HFFc6 (cell line): ENCODE data around the gene TNIP1. TPM values are rescaled to one million over a fixed set of nuclear protein-coding genes. Genes with fewer than 3 reads are reported as not detected.

Source experiments
- DNase-seq: peaks from one replicate; pipeline ENCODE4 v3.0.0-alpha.2; 2018
- H3K27ac Mint-ChIP-seq: 2 replicates; pipeline ENCODE4 v1.8.0; 2020; ENCODE audit warnings: mild to moderate bottlenecking, mixed read lengths
- H3K27me3 Mint-ChIP-seq: 2 replicates; pipeline ENCODE4 v1.8.0; 2021; ENCODE audit warnings: mild to moderate bottlenecking, moderate library complexity, mixed read lengths; ENCODE audit not compliant: insufficient read depth
- H3K36me3 Mint-ChIP-seq: 2 replicates; pipeline ENCODE4 v1.8.0; 2021; ENCODE audit warnings: low read depth, mixed read lengths
- H3K4me1 Mint-ChIP-seq: 2 replicates; pipeline ENCODE4 v1.8.0; 2020; ENCODE audit warnings: low read depth, mixed read lengths
- H3K4me3 Mint-ChIP-seq: 2 replicates; pipeline ENCODE4 v1.8.0; 2020; ENCODE audit warnings: mild to moderate bottlenecking, moderate library complexity, mixed read lengths
- H3K9me3 Mint-ChIP-seq: 2 replicates; pipeline ENCODE4 v1.8.0; 2020; ENCODE audit warnings: mild to moderate bottlenecking, mixed read lengths
- long read RNA-seq: library from polyadenylated mRNA; unstranded; transcript quantifications from one replicate; pipeline ENCODE4 v2.0.0, GENCODE V29; 2019
- total RNA-seq, 6 experiments: library from RNA; stranded (reverse); fragmentation: NEBNext Ultra II Directional; extraction: Animal tissue kit (Norgen Biotek cat#: 25700); gene quantifications; 2 replicates in 1 of 6; 3 replicates in 5 of 6; pipeline ENCODE4 v1.2.3, GENCODE V29; 2021
- TF ChIP-seq, protein P1 (sequence below): fragments of 200-600 bp; sonication (generic); IDR thresholded peaks from 2 replicates; pipeline ENCODE4 v1.5.0; 2021; ENCODE audit warnings: antibody characterized with exemption, mild to moderate bottlenecking

TNIP1 gene, protein sequence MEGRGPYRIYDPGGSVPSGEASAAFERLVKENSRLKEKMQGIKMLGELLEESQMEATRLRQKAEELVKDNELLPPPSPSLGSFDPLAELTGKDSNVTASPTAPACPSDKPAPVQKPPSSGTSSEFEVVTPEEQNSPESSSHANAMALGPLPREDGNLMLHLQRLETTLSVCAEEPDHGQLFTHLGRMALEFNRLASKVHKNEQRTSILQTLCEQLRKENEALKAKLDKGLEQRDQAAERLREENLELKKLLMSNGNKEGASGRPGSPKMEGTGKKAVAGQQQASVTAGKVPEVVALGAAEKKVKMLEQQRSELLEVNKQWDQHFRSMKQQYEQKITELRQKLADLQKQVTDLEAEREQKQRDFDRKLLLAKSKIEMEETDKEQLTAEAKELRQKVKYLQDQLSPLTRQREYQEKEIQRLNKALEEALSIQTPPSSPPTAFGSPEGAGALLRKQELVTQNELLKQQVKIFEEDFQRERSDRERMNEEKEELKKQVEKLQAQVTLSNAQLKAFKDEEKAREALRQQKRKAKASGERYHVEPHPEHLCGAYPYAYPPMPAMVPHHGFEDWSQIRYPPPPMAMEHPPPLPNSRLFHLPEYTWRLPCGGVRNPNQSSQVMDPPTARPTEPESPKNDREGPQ
- total RNA-seq = 100 to 1,000 TPM in 1 of 6 experiments, 10 to 100 TPM in 5; 81.5 to 105 (median 89.5) TPM
- long read RNA-seq, partial matches to known transcripts = 3 of 9 reads
- long read RNA-seq, other reads (novel, unspliced or antisense) = 2 of 9 reads

DNA sequence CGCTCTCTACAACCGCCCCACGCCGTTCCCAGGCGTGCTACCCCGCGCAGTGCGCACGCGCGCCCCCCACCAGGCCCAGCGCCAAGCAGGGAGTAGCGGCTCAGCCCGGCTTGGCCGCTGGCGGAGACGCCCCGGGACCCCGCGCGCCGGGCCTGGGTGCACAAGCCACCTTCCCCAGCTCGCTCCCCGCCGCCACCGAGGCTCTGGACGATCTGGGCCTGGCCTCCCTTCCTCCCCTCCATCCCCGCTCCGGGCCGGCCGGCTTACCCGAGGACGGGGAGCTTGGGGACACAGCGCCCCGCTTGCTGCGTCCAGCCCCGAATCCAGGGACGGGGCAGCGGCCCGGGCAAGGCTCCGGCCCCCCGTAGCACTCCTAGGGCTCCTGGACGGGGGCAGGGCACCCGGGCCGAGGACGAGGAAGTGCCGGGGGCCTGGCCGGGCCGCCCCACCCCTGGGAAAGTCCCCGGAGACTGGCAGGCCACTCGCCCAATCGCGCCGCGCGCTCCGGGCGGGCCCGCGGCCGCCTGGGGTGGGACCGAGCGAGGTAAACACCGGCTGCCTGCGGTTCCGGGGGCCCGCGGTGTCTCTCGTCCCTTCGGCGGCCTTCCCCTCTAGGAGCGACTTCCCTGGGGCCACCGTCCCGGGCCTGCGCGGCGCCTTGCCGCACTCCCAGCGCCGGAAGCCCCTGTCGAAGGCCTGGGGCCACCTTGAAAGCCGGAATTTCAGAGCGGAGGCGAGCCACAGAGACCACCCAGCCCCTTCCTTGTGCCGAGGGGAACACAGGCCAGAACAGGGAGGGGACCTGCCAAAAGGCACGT is at the start of gene TNIP1:
TNIP1 (minus strand) TSS at position 422 of the 818 bp plus-strand sequence. CDS start 15,939 bp downstream, outside the sequence.
- TF ChIP-seq, protein P1, sequence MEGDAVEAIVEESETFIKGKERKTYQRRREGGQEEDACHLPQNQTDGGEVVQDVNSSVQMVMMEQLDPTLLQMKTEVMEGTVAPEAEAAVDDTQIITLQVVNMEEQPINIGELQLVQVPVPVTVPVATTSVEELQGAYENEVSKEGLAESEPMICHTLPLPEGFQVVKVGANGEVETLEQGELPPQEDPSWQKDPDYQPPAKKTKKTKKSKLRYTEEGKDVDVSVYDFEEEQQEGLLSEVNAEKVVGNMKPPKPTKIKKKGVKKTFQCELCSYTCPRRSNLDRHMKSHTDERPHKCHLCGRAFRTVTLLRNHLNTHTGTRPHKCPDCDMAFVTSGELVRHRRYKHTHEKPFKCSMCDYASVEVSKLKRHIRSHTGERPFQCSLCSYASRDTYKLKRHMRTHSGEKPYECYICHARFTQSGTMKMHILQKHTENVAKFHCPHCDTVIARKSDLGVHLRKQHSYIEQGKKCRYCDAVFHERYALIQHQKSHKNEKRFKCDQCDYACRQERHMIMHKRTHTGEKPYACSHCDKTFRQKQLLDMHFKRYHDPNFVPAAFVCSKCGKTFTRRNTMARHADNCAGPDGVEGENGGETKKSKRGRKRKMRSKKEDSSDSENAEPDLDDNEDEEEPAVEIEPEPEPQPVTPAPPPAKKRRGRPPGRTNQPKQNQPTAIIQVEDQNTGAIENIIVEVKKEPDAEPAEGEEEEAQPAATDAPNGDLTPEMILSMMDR = peak; percentile 5; the same call in 1 of the 2 replicates
- Mint-ChIP-seq H3K9me3 (no peaks in the 10 kb centered on the region), H3K36me3 (peaks cover 25% of the 10 kb centered on the region), H3K4me1 (peaks cover 70% of the 10 kb centered on the region), H3K27ac (peak within 1 kb of the TSS; percentile 81), H3K4me3 (peak within 1 kb of the TSS; percentile 89), H3K27me3 (no peaks in the 10 kb centered on the region)
- peak; percentile 83 for DNase-seq

DNA sequence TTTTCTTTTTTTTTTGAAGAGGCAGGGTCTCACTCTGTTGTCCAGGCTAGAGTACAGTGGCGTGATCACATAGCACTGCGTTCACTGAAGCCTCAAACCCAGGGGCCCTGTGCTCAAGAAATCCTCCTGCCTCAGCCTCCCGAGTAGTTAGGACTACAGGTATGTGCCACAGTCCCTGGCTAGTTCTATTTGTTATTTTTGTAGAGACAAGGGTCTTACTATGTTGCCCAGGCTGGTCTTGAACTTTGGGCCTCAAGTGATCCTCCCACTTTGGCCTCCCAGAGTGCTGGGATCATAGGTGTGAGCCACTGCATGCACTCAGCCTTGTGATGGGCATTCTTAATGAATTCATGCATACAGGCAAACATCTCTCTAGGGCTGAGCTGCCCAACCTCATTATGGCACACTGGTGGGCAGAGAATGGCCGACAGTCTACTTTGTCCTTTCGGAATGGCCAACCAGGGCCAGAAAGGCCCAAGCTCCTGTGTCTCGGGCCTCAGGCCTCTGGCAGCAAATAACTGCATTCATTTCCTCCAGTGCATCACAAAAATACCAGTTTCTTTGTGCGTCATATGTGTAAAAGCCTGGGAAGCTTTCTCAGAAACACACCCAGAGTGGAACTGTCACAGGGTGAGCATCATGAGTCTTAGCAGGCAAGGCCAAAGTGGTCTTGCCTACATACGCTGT is 49.5 kb upstream of the TNIP1 start:
- Mint-ChIP-seq H3K27me3 (peaks cover 4% of the 10 kb centered on the region), H3K4me3 (no peak overlapping the region), H3K9me3 (no peaks in the 10 kb centered on the region), H3K4me1 (peaks cover 7% of the 10 kb centered on the region; the same call in 1 of the 2 replicates), H3K36me3 (peaks cover 68% of the 10 kb centered on the region), H3K27ac (peak overlapping the region; percentile 44; the same call in 1 of the 2 replicates)
- no peak for DNase-seq
- TF ChIP-seq, protein P1 = no peak

DNA sequence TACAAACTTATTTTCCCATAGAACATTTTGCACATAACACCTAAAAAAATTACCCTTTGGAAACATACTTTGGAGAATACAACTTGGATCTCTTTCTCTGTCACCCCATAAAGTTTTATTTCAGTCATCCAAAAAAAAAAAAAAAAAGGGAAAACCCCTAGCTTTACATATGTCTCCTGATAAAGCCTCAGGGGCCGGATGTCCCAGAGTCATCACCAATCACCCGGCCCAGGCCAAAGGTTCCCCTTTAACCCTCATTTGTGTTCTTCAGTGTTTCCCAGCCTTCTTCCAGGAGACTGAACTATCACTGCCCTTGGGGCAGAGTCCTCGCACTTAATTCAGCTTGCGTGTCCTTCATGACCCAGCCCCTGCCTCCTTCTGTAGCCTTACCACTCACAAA is 48.0 kb upstream of the TNIP1 start:
- Mint-ChIP-seq H3K36me3 (peaks cover 63% of the 10 kb centered on the region), H3K9me3 (no peaks in the 10 kb centered on the region), H3K27ac (no peak overlapping the region), H3K4me1 (peaks cover 14% of the 10 kb centered on the region), H3K4me3 (no peak overlapping the region), H3K27me3 (peaks cover 7% of the 10 kb centered on the region)
- TF ChIP-seq, protein P1 = no peak
- no peak for DNase-seq

DNA sequence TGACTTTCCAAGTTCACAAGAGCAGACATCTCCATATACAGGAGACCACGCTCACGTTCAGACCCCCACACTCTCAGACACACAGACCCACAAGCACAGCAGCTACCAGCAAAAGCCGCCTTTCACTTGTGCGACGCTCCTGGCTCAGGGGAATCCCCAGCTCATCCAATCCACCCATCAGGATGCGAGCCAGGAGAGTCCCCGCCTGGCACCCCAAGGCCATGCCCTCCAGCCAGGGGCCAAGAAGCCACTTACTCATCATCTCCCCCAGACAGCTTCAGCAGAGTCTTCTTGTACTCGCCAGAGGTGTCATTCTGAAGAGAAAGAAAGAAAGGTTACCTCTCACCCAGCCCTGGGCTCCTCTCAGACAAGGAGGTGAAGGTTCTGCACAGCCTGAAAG is 47.1 kb upstream of the TNIP1 start:
- H3K4me3 Mint-ChIP-seq = no peak overlapping the region
- peaks cover 16% of the 10 kb centered on the region for H3K4me1 Mint-ChIP-seq
- H3K27me3 Mint-ChIP-seq = peaks cover 7% of the 10 kb centered on the region
- TF ChIP-seq, protein P1 = no peak
- peak overlapping the region; percentile 1; the same call in 1 of the 2 replicates for H3K27ac Mint-ChIP-seq
- no peak for DNase-seq
- H3K36me3 Mint-ChIP-seq = peaks cover 55% of the 10 kb centered on the region
- H3K9me3 Mint-ChIP-seq = no peaks in the 10 kb centered on the region

DNA sequence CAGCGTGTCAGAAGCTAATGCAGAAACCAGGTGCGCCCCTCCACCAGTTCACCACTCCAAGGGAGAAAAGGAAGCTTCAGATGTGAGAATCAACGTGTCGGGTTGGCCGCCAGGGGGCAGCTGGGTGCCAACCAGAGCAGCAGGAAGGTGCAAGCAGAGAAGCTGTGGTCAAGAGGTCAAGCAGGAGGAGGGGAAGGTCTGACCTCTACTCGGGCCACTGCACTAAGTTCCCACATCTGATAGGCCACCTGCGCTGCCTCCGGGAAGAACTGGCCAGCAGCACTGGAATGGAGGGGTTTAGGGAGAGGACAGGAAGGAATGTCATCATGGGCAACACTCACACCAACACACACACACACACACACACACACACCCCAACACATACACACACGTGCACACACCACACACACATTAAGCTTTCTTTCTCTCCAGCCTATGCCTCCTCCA is 45.4 kb upstream of the TNIP1 start:
- H3K4me1 Mint-ChIP-seq = peaks cover 16% of the 10 kb centered on the region
- no peak overlapping the region for H3K27ac Mint-ChIP-seq
- no peak overlapping the region for H3K4me3 Mint-ChIP-seq
- peaks cover 13% of the 10 kb centered on the region for H3K27me3 Mint-ChIP-seq
- peak; percentile 60 for DNase-seq
- no peaks in the 10 kb centered on the region for H3K9me3 Mint-ChIP-seq
- peaks cover 54% of the 10 kb centered on the region for H3K36me3 Mint-ChIP-seq
- TF ChIP-seq, protein P1 = peak; percentile 91
